ENCODE data around the gene LRSAM1. TPM values are rescaled to one million over a fixed set of nuclear protein-coding genes. Genes with fewer than 3 reads are reported as not detected.

Gene LRSAM1
- total RNA-seq, 1 donor from 2014 or later = 35.4 TPM

DNA sequence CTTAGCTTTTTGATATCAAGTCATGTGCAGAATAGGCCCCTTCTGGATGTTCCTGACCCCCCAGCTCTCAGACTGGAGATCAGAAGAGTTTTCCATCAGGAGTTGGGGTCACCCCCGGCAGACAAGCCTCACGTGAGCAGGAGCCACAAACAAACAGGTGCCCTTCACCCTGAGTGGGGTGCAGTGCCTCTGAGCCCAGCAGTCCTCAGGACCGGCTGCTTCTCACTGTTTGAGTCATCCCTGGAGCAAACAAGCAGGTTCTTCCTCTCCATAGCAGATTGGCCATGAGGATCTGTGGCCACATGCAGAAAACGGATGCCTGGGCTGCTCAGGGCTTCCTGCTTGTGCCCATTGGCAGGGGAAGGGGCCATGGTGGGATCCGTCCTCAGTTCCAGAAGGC, 47.0 kb downstream of the LRSAM1 start:
- Histone ChIP-seq H3K9me3 (replicated peaks) (no peaks in the 10 kb centered on the region), H3K36me3 (peaks cover 74% of the 10 kb centered on the region), H3K27ac (replicated peaks) (no peak overlapping the region), H3K27me3 (ENCODE audit: low read depth) (no peaks in the 10 kb centered on the region), H3K4me3 (no peak overlapping the region), H3K4me1 (peaks cover 28% of the 10 kb centered on the region)
- intact Hi-C loops (cut with micrococcal nuclease) = no loop called here
- TF ChIP-seq, protein P1, sequence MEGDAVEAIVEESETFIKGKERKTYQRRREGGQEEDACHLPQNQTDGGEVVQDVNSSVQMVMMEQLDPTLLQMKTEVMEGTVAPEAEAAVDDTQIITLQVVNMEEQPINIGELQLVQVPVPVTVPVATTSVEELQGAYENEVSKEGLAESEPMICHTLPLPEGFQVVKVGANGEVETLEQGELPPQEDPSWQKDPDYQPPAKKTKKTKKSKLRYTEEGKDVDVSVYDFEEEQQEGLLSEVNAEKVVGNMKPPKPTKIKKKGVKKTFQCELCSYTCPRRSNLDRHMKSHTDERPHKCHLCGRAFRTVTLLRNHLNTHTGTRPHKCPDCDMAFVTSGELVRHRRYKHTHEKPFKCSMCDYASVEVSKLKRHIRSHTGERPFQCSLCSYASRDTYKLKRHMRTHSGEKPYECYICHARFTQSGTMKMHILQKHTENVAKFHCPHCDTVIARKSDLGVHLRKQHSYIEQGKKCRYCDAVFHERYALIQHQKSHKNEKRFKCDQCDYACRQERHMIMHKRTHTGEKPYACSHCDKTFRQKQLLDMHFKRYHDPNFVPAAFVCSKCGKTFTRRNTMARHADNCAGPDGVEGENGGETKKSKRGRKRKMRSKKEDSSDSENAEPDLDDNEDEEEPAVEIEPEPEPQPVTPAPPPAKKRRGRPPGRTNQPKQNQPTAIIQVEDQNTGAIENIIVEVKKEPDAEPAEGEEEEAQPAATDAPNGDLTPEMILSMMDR (IDR thresholded peaks at IDR 0.05; ENCODE audit: borderline replicate concordance) = no peak
- DNase-seq = no peak

DNA sequence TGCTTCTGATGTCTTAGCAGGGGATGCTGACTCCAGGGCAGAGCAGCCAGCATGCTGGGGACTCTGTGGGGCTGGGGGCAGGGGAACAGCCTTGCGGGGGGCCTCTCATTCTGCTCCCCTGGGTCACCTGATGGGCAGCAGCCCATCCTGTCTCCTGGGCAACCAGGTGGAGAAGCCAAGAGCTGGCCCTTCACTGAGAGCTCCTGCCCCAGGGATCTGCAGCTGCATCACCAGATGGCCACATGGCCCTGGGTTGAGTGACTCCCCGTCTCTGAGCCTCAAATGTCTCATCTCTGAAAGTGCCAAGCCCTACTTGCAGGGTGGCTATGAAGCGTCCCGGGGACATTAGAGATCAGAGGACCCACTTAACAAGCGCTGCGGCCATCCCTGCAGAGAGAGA, 49.1 kb downstream of the LRSAM1 start:
- no peak overlapping the region for H3K27ac ChIP-seq (replicated peaks)
- TF ChIP-seq, protein P1 (IDR thresholded peaks at IDR 0.05; ENCODE audit: borderline replicate concordance) = no peak
- no peaks in the 10 kb centered on the region for H3K27me3 ChIP-seq (ENCODE audit: low read depth)
- no peak overlapping the region for H3K4me3 ChIP-seq
- peaks cover 9% of the 10 kb centered on the region for H3K4me1 ChIP-seq
- no peak for DNase-seq
- intact Hi-C loops (cut with micrococcal nuclease) = loop anchor here (5.0 to 10.0 kb wide), 2 partner anchors 87 to 424 kb away; no protein-coding TSS in a partner anchor
- H3K9me3 ChIP-seq (replicated peaks) = no peaks in the 10 kb centered on the region
- H3K36me3 ChIP-seq = peaks cover 77% of the 10 kb centered on the region

DNA sequence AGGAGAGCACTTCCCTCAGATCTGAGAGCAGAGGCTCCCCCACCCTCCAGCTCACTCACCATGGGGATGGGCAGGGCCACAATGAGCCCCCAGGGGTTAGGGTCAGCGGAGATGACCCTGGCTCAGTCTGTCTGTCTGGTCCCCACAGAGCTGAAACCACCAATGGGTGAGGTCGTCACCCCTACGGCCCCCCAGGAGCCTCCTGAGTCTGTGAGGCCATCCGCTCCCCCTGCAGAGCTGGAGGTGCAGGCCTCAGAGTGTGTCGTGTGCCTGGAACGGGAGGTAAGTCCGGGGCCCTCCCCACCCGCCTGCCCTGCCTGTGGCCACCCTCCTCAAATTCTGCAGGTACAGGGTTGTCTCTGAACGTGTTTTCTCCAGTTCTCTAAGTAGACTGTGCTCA, 49.6 kb downstream of the LRSAM1 start:
- intact Hi-C loops (cut with micrococcal nuclease) = loop anchor here (5.0 to 10.0 kb wide), 2 partner anchors 86 to 424 kb away; no protein-coding TSS in a partner anchor

DNA sequence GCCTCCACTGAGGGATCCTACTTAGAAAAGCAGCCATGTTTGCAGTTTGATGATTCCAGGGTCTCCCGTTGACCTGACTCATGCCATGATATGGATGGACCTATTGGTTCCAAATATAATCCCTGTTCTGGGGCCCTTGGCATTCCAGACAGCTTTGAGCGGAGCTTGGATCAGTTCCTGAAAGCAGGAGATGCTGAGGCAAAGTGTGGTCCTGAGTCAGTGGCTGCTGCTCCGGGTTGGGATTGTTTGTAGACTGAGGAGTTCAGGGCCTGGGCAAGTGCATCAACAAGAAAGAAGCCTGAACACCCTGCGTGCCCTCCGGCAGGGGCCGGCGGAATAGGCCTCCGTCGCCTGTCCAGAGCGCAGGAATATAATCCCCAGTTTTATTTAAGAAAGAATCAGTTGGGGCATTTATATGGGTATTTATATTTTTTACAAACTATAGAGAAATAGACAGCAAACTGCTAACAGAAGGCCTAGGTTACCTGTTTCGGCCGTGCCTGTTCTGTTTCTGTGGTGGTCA, 50.6 kb downstream of the LRSAM1 start:
- no peaks in the 10 kb centered on the region for H3K9me3 ChIP-seq (replicated peaks)
- H3K4me3 ChIP-seq = no peak overlapping the region
- intact Hi-C loops (cut with micrococcal nuclease) = loop anchor here (5.0 to 10.0 kb wide), 2 partner anchors 85 to 423 kb away; no protein-coding TSS in a partner anchor
- TF ChIP-seq, protein P1 (IDR thresholded peaks at IDR 0.05; ENCODE audit: borderline replicate concordance) = no peak
- no peak for DNase-seq
- H3K4me1 ChIP-seq = peaks cover 6% of the 10 kb centered on the region
- no peak overlapping the region for H3K27ac ChIP-seq (replicated peaks)
- H3K36me3 ChIP-seq = peaks cover 67% of the 10 kb centered on the region
- no peaks in the 10 kb centered on the region for H3K27me3 ChIP-seq (ENCODE audit: low read depth)

More for the DNA sequence above, 49.6 kb downstream of the LRSAM1 start:
- Histone ChIP-seq H3K4me1 (peaks cover 4% of the 10 kb centered on the region), H3K9me3 (replicated peaks) (no peaks in the 10 kb centered on the region), H3K4me3 (no peak overlapping the region), H3K27ac (replicated peaks) (no peak overlapping the region), H3K36me3 (peaks cover 72% of the 10 kb centered on the region), H3K27me3 (ENCODE audit: low read depth) (no peaks in the 10 kb centered on the region)
- TF ChIP-seq, protein P1 (IDR thresholded peaks at IDR 0.05; ENCODE audit: borderline replicate concordance) = no peak
- DNase-seq = no peak

DNA sequence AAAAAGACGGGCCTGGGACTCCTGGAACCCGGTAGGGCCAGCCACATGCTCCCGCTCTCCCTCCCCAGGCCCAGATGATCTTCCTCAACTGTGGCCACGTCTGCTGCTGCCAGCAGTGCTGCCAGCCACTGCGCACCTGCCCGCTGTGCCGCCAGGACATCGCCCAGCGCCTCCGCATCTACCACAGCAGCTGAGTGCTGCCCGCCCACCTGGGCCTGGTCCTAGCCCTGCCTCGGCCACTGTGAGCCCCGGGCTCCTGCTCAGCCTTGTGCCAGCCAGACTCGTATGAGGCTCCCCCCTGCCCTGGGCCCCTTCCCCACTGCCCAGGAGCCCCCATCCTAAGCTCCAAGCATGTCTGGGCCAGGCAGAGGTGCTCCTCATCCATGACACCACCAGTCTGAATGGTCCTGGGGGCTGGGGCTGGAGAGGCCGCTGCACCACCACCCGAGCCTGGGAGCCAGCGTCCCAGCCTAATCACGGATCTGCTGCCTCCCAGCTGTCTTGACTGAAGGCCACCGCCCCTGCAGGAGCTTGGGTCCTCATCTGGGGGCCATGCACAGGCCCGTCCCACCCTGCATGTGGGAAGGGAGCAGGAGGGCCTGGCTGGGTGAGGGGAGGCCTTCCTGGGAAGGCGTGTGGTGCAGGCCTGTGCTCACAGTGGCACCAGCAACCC, 51.5 kb downstream of the LRSAM1 start:
- TF ChIP-seq, protein P1 (IDR thresholded peaks at IDR 0.05; ENCODE audit: borderline replicate concordance) = no peak
- Histone ChIP-seq H3K27ac (replicated peaks) (no peak overlapping the region), H3K36me3 (peaks cover 67% of the 10 kb centered on the region), H3K4me3 (no peak overlapping the region), H3K27me3 (ENCODE audit: low read depth) (no peaks in the 10 kb centered on the region), H3K9me3 (replicated peaks) (no peaks in the 10 kb centered on the region), H3K4me1 (peaks cover 6% of the 10 kb centered on the region)
- intact Hi-C loops (cut with micrococcal nuclease) = loop anchor here (5.0 to 10.0 kb wide), 2 partner anchors 84 to 422 kb away; no protein-coding TSS in a partner anchor
- no peak for DNase-seq

Data from left ventricle myocardium inferior (tissue), 1 donor.